Suppressor macrophage treated with lipopolysaccharide for 1 hour (primary cell): Measurements from ENCODE around the gene SEMA6A.

Source experiments
- DNase-seq, 3 donors: peaks; one replicate each; pipeline ENCODE4 v3.0.0-alpha.2; 2020 to 2022

SEMA6A gene

DNA sequence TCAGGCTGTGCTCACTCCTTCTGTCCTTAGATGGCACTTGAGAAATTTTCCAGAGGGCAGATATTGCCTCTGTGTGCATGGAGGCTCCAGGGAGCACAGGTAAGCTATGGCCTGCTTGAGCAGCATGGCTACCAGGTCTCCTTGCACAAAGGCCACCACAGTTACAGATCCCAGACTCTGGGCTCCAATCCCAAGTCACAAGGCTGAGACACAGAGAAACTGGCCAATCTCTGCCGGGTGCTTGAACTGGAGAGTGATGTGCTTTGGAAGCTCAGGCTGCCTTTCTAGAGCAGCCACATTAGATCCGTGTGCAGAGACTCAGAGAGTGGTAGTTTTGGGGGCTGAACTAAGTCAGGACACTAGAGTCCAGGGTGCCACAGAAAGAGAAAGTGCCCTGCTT, 145.7 kb downstream of the SEMA6A start:
- DNase-seq: no peak

DNA sequence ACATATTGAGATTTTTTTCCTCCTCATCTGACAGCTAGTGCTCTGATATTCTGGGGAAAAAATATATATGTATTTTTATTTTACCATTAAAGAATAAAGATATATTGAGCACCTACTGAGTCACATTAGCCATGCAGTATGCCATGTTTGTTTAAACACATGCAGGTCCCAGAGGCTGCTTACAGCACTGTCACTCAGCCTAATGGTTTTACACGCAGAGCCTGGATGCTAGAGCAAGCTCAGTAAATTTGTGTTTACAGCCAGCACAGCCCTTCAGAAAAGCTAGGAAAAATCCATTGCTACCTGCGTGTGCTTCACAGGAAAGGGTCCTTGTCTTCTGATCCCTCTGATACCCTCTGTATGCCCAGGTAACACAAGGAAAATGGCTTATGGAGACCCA, 146.2 kb downstream of the SEMA6A start:
- no peak for DNase-seq

- no peak for DNase-seq
Measured at GRCh38 chr5:116424951-116425350, 149.7 kb downstream of the SEMA6A start.

GRCh38 chr5:116424258-116424615, 150.4 kb downstream of the SEMA6A start:
- no peak for DNase-seq

- DNase-seq: no peak
Measured at GRCh38 chr5:116423587-116424257, 150.9 kb downstream of the SEMA6A start.

- no peak for DNase-seq
Measured at GRCh38 chr5:116423141-116423540, 151.5 kb downstream of the SEMA6A start.

DNA sequence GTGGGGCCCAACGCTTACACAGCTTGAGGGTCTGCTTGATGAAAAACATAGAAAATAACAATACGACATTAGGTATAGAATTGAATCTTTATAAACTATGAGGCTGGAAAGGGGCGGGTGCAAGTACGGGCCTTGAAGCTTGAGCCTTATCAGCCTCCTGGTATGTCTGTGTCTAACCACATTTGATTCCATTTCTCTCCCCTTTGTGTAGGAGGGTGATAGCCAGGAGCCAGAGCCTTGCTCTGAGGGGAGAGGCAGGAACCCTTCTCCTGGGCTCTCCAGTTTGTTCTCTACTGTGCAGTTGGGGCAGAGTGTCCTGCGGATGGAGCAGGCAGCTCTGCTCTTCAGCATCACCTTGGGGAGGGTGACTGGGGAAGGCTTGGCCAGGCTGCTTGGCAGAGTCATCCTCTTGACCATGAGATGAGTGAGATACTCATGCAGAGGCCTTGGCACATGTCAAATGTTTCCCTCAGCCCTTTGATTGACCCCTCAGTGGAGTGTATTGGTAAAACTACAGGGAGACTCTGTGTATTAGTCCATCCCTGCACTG, 153.5 kb downstream of the SEMA6A start:
- no peak for DNase-seq

- no peak for DNase-seq
Measured at GRCh38 chr5:116420540-116420939, 154.1 kb downstream of the SEMA6A start.

GRCh38 chr5:116419258-116419657, 155.4 kb downstream of the SEMA6A start:
- DNase-seq: no peak

DNA sequence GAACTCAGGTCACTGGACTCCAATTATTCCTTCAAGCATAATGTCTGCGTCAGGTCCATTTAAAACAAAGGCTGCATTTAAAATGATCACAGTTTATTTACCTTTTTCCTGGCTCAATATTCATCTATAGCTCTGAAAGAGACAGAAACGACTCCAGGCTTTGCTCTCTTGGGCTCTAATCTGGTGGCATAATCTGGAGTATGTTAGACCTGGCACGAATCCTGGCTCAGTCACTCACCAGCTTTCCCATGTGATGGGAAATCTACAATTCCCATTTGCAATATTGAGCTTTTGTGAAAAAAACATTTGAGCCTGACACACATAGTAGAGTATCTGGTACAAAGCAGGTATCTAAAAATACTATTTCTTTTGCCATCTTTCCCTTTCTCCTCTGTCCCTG, 155.8 kb downstream of the SEMA6A start:
- DNase-seq: no peak

- no peak for DNase-seq
Measured at GRCh38 chr5:116418016-116418415, 156.6 kb downstream of the SEMA6A start.

DNA sequence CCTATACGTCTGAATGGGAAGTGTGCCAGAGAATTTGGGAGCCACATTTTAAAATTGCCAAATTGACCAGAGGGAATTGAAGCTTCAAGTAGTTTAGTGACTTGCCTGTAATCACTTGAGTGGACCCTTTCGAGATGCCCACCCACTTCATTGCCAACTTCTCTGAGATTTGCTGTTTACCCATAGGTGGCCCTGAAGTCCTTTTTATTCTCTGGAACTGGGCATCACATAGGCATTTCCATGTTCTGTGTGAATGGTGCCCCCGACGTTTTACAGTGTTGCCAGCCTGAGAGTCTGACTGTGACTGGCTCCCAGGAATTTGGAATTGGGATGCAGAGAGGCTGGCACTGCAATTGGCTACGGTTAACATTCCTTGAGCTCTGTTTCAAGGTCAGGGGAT, 158.6 kb downstream of the SEMA6A start:
- no peak for DNase-seq

DNA sequence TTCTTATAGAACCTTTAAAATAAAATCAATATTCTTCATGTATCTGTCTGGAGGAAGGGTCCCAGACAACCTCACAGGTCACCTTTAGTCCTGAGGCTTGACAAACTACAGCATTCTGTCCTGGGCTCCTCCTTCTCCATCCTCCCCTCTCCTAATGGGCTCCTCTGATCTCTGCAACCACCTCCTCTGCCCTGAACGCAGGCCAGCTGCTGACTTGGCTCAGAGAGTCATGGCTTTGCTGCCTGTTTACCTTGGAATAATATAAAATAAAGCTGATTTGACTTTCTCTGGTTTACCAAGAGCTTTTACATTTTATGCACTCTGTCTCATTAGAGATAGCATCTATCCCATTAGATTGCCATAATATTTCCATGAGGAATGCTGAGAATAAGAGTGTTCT, 159.4 kb downstream of the SEMA6A start:
- no peak for DNase-seq

DNA sequence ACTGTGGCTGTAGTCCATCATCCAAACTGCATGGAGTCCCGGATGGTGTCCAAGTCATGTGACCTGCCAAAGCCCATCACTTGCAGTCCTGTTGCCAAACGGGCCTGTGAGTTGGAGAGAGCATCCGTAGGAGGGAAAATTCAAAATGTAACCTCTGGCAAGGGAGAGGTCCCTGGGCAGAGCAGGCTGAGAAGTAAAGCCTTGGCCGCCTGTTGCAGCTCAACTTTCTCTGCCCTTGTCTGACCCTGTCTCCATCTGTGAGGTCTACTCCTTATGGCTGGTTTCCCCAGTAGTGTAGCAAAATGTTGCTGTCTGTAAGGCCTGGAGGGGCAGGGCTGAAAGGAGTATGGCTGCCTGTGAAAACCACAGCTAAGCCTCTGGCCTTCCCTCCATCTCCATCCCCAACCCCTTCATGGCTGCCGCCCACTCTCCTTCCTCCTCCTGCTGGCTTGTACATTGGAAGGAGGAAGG, 163.5 kb downstream of the SEMA6A start:
- no peak for DNase-seq

- DNase-seq: no peak
Measured at GRCh38 chr5:116410336-116410890, 164.2 kb downstream of the SEMA6A start.

DNA sequence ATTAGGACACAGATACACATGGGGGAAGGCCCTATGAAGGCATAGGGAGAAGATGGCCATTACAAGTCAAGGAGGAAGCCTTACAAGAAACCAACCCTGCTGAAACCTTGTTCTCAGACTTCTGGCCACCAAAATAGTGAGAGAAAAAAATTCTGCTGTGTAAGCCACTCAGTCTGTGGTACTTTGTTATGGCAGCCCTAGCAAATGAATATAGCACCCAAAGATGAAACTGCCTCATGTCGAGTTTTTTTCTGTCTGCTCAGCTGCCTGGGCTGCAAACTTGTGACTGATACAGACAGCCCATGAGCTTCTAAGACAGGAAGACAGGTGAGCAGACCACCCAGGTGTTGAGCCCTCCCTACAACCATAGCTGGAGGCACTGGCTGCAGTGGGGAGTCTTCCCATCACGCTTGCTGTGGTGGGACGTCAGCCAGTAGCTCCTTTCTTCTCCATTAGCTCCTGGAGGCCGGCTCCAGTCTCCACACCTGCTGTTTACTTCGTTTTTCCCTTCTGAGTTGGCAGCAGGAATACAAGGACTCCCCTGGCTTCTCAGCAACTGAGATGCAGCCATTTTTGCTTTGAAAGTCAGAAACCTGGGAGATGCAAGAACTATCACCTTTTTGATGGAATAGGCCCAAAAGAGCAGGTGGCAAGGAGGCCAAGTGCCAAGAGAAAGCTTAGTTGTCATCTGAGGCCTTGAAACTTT, 164.9 kb downstream of the SEMA6A start:
- DNase-seq: no peak

GRCh38 chr5:116406306-116407041, 168.1 kb downstream of the SEMA6A start:
- no peak for DNase-seq

- DNase-seq: no peak
Measured at GRCh38 chr5:116404792-116405191, 169.8 kb downstream of the SEMA6A start.

DNA sequence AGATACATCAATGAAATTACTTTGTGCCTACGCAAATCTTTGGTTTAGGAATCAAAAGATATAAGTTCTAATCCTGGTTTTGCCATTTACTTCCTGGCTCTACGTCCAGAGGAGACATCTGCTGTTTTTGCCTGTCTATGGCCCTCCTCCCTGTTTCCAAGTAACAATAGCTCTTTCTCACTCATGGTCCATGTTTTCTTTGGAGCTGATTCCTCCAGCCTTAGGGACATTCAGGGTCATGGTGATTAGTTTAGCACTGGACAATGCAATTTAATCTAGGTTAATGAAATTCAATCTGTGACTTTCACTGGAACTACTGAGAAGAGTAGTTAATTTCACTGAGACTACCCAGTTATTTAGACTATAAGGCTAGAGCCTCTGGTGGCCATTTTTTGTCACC, 170.6 kb downstream of the SEMA6A start:
- DNase-seq: no peak

GRCh38 chr5:116402235-116402634, 172.4 kb downstream of the SEMA6A start:
- DNase-seq: no peak

- no peak for DNase-seq
Measured at GRCh38 chr5:116401576-116401975, 173.0 kb downstream of the SEMA6A start.

DNA sequence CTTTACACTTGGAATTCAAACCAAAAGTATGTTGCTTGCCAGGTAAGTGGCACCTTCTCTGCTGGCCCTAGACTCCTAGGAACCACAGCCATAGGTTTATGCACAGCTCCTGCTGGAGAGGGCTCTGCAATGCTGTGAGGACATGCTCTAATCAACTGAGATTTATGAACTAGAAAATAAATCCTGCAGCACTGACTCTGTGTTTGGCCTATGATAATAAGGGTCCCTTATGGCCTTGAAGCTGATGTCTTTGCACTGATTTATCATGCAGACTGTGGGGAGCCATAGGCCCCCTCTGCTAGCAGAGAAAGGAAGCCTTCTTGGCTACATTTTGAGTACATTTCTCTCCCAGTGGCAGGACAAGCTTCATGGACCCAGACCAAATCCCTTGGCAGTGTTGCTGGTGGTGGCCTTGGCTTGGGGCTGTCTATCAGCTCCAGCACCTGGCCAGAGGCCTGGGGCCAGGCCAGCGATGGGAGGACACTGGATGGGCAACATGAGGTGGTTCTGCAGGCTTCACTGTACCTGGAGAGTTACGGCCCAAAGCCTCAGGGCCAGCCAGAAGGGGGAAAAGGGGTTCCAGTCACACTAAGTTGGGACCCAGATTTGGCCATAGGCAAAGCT, 178.0 kb downstream of the SEMA6A start:
- no peak for DNase-seq

DNA sequence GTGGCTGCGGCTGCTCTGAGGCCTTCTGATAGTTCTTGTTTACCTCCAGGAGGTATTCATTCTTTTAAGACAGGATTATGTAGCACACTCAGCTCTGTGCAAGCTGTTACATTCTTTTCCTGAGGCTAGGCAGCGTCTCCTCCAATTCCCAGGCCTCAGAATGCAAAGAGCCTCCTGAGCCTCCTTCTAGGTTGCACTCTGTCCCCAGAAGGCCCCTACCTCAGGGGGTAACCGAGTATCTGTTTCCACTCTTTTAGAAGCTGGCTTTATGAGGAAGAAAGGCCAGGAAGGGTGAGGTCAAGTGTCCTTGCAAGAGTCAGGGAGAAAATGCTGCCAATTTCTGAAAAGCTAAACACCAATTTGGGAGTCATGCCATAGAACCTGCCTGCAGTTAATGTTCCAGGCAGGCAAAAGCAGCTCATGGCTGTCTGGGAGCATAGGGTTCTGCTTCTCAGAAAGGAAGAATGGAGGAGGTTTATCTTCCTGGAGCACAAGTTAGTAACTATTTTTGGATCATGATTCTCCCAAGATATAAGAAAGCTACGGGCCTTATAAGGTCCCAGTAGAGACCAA, 178.9 kb downstream of the SEMA6A start:
- DNase-seq: no peak
